Sigmoid colon (tissue), 4 donors: ENCODE results near the gene PLCB2.

Experiments
- CTCF ChIP-seq, 4 experiments: fragments of 450-650 bp in 3 of 4; fragments of 200-600 bp in 1 of 4; IDR thresholded peaks; one replicate each; pipeline ENCODE4 v1.5.1; 2016 to 2019; ENCODE audit warnings: antibody characterized with exemption in 4 of 4, mild to moderate bottlenecking in 3 of 4, moderate library complexity in 2 of 4
- EP300 ChIP-seq, 4 donors: sonication (generic); formaldehyde crosslinking; IDR thresholded peaks; one replicate each; pipeline ENCODE4 v1.6.1; 2017; ENCODE audit warnings: antibody characterized with exemption in 4 of 4
- POLR2A ChIP-seq, 2 donors: fragments of 450-650 bp; IDR thresholded peaks; one replicate each; pipeline ENCODE4 v1.6.1; 2016; ENCODE audit warnings: antibody characterized with exemption in 2 of 2, mild to moderate bottlenecking in 2 of 2, moderate library complexity in 2 of 2

GRCh38 chr15:40289140-40289775 lies 18.5 kb downstream of the PLCB2 start:
- no peak for TF ChIP-seq EP300 (IDR thresholded peaks at IDR 0.05)
- no peak for TF ChIP-seq POLR2A (IDR thresholded peaks at IDR 0.05)
- TF ChIP-seq CTCF (IDR thresholded peaks at IDR 0.05): no peak
